Muscle layer of colon (tissue), 2 donors: ENCODE results near the gene UBTF.

Experiments
- H3K27ac ChIP-seq: one replicate; pipeline ENCODE4 v1.7.0; 2013; ENCODE audit warnings: low read depth, mild to moderate bottlenecking, low read length, moderate library complexity
- H3K27me3 ChIP-seq, 2 donors: one replicate each; pipeline ENCODE4 v1.7.0; 2013; ENCODE audit warnings: low read length in 2 of 2, mild to moderate bottlenecking in 2 of 2; ENCODE audit not compliant: insufficient read depth in 2 of 2, control insufficient read depth in 1 of 2
- H3K36me3 ChIP-seq: one replicate; pipeline ENCODE4 v1.7.0; 2013; ENCODE audit warnings: mild to moderate bottlenecking, low read length; ENCODE audit not compliant: insufficient read depth
- H3K4me1 ChIP-seq: one replicate; pipeline ENCODE4 v1.7.0; 2013; ENCODE audit warnings: mild to moderate bottlenecking, low read length; ENCODE audit not compliant: insufficient read depth
- H3K4me3 ChIP-seq, 2 donors: one replicate each; pipeline ENCODE4 v1.7.0; 2013; ENCODE audit warnings: low read length in 2 of 2, low read depth in 1 of 2, mild to moderate bottlenecking in 1 of 2, moderate library complexity in 1 of 2
- H3K9ac ChIP-seq: one replicate; pipeline ENCODE4 v1.7.0; 2013; ENCODE audit warnings: low read length
- H3K9me3 ChIP-seq: one replicate; pipeline ENCODE4 v1.7.0; 2013; ENCODE audit warnings: mild to moderate bottlenecking, low read length
- donor health status: abdominal sarcoma.
- donor health status: Adenocarcinoma of cecum.

UBTF gene

DNA sequence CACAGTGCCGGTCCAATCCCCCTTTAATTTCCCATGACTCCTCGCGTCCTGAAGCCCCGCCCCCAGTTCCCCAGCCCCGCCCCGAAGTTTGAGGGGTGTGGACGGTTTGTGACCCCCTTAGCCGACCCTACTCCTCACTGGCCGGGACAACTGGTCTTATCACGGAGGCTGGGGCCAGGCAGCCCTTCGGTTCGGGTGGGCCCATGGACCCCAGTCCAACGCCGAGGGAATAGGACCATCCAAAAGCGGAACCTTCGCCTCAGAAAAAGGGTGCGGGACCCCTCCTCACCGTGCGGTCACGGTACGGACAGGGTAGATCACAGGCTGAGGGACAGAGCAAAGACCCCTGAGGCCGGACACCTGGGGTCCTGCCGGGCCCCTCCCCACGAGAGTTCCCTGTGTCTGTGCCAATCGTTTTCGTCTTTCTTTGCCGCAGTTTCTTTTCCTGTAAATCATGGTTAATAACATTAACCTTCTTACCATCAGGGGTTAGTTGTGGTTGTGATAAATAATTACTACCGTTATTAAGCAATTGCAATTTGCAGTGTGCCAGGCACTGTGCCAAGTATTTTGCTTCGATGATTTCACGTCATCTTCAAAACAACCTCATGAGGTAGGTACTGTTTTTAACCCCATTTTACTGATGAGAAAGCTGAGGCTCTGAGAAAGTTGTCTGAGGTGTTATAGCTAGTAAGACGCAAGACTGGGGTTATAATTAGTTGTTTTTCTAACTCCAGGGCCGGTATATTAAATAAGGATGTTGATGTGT is 32.2 kb downstream of the UBTF start:
- Histone ChIP-seq H3K4me3 (peak overlapping the region; percentile 75 to 99), H3K27me3 (no peaks in the 10 kb centered on the region), H3K4me1 (peaks cover 23% of the 10 kb centered on the region), H3K9me3 (no peaks in the 10 kb centered on the region), H3K27ac (peak overlapping the region; percentile 77), H3K9ac (peak overlapping the region; percentile 99), H3K36me3 (peaks cover 20% of the 10 kb centered on the region)

DNA sequence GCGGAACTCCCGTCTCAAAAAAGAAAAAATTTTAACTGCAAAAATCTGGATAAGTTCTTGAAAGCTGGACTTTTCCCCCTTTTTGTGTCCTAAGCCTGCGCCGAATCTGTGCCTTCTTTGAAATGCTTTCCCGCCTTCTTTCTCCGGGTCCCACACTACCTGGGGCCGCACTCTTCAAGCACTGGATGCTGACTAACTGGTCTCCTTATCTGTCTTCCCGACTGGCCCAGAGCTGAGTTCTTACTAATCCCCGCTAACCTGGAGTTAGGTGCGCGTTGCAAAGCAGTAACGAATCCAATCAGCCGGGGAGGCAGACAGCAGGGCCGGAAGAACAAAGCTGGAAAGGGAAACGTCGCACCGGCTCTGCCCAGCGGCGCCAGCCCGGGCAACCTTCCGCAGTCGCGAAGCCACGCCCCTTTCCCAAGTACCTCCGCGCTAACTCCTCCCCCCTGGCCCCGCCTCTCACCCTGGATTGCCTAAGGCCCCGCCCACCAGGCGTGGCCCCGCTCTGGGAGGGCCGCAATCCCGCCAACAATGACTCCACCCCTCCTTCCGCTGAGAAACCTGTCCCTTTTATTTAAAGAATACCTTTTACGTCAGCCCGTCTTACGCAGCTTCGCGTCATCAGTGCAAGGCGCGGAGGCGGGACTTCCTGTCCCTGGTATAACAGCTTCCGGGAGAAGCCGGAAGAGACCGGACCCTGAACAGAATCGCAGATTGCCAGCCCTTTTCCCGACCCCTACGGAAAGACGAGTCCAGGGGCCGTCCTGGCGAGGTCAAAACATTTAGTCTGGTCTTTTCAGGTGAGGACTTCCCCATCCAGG is 33.0 kb downstream of the UBTF start, which contains the start of gene TMUB2:
Gene TMUB2 (plus strand): TSS at position 666 of the 824 bp plus-strand sequence. CDS start 737 bp downstream, outside the sequence.
- peak within 1 kb of the TSS; percentile 75 to 99 for H3K4me3 ChIP-seq
- H3K27ac ChIP-seq: peak within 1 kb of the TSS; percentile 92
- no peaks in the 10 kb centered on the region for H3K27me3 ChIP-seq
- H3K36me3 ChIP-seq: peaks cover 27% of the 10 kb centered on the region
- peaks cover 23% of the 10 kb centered on the region for H3K4me1 ChIP-seq
- H3K9ac ChIP-seq: peak within 1 kb of the TSS; percentile 99
- H3K9me3 ChIP-seq: no peaks in the 10 kb centered on the region

DNA sequence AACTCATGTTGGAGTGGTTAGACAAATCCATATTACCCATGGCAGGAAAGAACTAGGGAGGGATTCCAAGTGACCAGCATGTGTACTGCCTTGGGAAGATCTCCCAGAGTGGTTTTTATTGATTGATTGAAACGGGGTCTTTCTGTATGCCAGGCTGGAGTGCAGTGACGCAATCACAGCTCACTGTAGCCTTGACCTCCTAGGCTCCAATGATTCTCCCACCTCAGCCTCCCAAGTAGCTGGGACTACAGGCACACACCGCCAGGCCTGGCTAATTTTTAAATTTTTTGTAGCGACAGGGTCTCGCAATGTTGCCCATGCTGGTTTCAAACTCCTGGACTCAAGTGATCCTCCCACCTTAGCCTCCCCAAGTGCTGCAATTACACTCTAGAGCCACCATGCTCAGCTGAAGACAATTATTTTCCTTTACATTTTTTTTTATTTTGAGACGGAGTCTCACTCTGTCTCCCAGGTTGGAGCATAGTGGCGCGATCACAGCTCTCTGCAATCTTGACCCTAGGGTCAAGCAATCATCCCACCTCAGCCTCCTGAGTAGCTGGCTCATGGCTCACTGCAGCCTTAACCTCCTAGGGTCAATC is 35.2 kb downstream of the UBTF start:
- Histone ChIP-seq H3K27me3 (no peaks in the 10 kb centered on the region), H3K4me3 (no peak overlapping the region), H3K27ac (no peak overlapping the region), H3K9ac (no peak overlapping the region), H3K9me3 (no peaks in the 10 kb centered on the region), H3K36me3 (peaks cover 13% of the 10 kb centered on the region), H3K4me1 (peaks cover 23% of the 10 kb centered on the region)

DNA sequence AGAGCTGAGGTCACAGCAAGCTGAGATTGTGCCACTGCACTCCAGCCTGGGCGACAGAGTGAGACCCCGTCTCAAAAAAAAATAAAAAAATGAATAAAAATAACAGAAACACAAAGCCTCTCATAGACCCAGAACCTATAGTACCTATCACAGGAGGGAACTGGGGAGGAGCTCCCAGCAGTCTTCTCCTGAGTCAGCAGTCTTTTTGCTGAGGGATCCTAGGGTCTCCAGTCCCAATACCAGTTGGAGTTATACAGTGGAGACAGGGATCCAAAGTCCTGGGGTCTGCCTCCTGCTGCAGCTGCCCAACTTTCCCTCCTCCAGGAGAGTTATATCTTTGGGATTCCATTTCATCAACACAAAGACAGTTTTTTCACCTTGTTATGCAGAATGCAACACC is 36.5 kb downstream of the UBTF start:
- Histone ChIP-seq H3K27me3 (no peaks in the 10 kb centered on the region), H3K27ac (no peak overlapping the region), H3K9ac (no peak overlapping the region), H3K36me3 (peaks cover 7% of the 10 kb centered on the region), H3K9me3 (no peaks in the 10 kb centered on the region), H3K4me3 (no peak overlapping the region), H3K4me1 (peaks cover 17% of the 10 kb centered on the region)

DNA sequence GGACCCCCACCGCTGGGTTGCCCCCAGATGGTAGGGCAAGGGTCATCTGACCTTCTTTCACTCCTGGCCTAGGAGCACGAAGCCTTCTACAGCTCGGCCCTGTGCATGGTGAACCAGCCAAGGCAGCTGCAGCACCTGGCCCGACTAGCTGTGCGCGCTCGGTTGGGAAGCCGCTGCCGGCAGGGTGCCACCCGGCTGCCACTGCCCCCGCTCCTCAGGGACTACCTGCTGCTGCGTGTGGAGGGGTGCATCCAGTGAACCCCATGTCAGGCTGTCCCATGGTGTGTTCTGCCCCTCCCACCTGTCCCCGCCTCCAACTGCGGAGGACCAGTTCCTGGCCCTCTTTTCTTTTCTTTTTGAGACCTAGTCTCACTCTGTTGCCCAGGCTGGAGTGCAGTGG is 41.3 kb downstream of the UBTF start:
- Histone ChIP-seq H3K36me3 (peaks cover 10% of the 10 kb centered on the region), H3K9me3 (no peaks in the 10 kb centered on the region), H3K9ac (no peak overlapping the region), H3K27ac (no peak overlapping the region), H3K4me3 (no peak overlapping the region), H3K27me3 (no peaks in the 10 kb centered on the region), H3K4me1 (no peaks in the 10 kb centered on the region)

DNA sequence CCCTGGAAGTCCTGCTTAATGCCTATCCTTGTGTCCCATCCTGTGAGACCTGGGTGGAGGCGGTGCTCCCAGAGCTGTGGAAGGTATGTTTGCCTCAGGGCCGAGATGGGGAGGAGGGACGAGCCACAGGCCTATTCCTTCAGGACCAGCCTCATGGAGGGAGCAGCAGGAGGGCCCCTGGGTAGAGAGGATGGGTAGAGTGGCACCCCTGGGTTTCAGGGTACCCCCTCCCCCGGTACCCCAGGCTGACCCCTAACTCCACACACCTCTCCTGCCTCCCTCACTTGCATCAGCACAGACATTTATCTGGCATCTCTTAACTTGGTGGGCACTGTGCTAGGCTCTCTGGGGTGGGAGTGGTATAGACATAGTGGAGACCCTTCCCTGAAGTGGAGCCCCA is 41.8 kb downstream of the UBTF start:
- no peak overlapping the region for H3K4me3 ChIP-seq
- H3K36me3 ChIP-seq: peaks cover 10% of the 10 kb centered on the region

DNA sequence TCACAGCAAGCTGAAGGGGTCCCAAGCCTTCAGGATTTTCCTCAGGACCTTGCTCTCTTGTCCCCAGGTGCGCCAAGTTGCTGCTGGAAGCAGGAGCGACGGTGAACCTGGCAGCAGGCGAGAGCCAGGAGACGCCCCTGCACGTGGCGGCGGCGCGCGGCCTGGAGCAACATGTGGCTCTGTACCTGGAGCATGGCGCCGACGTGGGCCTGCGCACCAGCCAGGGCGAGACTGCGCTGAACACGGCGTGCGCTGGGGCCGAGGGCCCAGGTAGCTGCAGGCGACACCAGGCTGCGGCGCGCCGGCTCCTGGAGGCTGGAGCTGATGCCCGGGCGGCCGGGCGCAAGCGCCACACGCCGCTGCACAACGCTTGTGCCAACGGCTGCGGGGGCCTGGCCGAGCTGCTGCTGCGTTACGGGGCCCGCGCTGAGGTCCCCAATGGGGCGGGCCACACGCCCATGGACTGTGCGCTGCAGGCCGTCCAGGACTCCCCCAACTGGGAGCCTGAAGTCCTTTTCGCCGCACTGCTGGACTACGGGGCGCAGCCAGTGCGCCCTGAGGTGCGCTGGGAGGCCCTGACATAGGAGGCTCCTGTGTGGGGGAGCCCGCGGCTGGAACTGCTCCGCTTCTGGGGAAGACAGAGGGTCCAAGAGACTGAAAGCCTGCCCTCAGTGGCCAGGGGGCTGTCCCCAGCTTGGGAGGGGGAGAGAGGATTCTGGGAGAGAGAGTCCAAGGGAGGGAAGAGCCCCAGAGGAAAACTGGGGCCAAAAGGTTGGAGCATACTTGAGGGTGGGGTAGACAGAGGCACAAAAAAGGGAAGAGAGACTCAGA is 42.6 kb downstream of the UBTF start:
- no peaks in the 10 kb centered on the region for H3K4me1 ChIP-seq
- H3K9me3 ChIP-seq: no peaks in the 10 kb centered on the region
- H3K27ac ChIP-seq: no peak overlapping the region
- no peaks in the 10 kb centered on the region for H3K27me3 ChIP-seq
- peaks cover 8% of the 10 kb centered on the region for H3K36me3 ChIP-seq
- no peak overlapping the region for H3K9ac ChIP-seq
- H3K4me3 ChIP-seq: no peak overlapping the region

More for the DNA sequence above, 41.8 kb downstream of the UBTF start:
- H3K9me3 ChIP-seq: no peaks in the 10 kb centered on the region
- H3K27ac ChIP-seq: no peak overlapping the region
- no peak overlapping the region for H3K9ac ChIP-seq
- no peaks in the 10 kb centered on the region for H3K27me3 ChIP-seq
- H3K4me1 ChIP-seq: no peaks in the 10 kb centered on the region

DNA sequence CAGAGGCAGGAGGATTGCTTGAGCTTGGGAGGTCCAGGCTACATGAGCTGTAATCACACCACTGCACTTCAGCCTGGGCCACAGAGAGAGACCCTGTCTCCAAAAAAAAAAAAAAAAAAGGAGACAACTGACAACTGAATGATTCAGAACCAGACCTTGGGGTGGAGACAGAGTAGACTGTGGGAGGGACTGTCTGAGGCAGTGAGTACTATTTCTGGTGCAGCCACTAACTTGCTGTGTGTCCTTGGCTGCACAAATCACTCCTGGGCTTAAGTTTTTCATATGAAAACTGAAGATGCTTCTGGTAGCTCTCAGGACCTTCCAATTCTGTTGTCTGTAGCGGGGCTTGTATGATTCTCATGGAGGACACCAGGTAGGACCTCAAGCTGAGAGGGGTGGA is 43.2 kb downstream of the UBTF start:
- H3K9ac ChIP-seq: no peak overlapping the region
- no peaks in the 10 kb centered on the region for H3K9me3 ChIP-seq
- peaks cover 4% of the 10 kb centered on the region for H3K36me3 ChIP-seq
- no peak overlapping the region for H3K27ac ChIP-seq
- no peaks in the 10 kb centered on the region for H3K4me1 ChIP-seq
- H3K27me3 ChIP-seq: no peaks in the 10 kb centered on the region
- H3K4me3 ChIP-seq: no peak overlapping the region

DNA sequence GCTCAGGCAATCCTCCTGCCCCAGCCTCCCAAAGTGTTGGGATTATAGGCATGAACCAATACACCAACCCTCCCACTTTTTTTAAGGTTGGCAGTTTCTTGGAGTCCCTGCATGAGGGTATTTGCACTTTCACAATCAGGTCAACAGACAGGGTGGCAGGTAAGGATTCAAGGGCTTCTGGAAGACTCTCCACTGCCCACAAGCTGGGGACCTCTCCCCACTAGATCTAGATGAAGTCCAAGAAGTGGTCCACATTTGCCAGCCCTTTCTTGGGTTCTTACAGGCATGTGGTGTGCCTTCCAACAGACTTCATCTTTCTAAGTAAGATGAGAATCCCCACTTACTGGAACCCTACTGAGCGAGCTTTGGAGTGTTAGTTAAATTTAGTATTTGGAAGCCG is 45.0 kb downstream of the UBTF start:
- Histone ChIP-seq H3K36me3 (peaks cover 4% of the 10 kb centered on the region), H3K9me3 (no peaks in the 10 kb centered on the region), H3K4me3 (no peak overlapping the region), H3K4me1 (peaks cover 8% of the 10 kb centered on the region), H3K27me3 (no peaks in the 10 kb centered on the region), H3K9ac (no peak overlapping the region), H3K27ac (no peak overlapping the region)

DNA sequence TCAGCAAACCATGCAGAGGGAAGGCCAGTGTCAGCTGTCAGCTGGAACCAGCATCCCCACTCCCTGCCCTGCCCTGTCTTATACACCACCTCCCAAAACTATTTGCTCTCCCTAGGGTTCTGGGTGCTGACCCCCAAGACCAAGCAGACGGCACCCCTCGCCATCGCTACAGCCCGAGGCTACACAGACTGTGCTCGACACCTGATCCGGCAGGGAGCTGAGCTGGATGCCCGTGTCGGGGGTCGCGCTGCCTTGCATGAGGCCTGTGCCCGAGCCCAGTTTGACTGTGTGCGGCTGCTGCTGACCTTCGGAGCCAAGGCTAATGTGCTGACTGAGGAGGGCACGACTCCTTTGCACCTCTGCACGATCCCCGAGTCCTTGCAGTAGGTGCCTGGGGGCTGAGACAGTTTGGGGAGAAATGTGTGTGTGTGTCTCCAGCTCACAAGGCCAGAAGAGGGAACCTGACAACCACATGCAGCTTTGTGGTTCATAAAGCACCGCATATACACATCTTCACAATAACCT is 47.5 kb downstream of the UBTF start:
- H3K9ac ChIP-seq: no peak overlapping the region
- H3K27ac ChIP-seq: no peak overlapping the region

More for the DNA sequence above, 47.5 kb downstream of the UBTF start:
- Histone ChIP-seq H3K4me3 (no peak overlapping the region), H3K36me3 (no peaks in the 10 kb centered on the region), H3K27me3 (no peaks in the 10 kb centered on the region), H3K4me1 (peaks cover 16% of the 10 kb centered on the region), H3K9me3 (no peaks in the 10 kb centered on the region)
